Measurements from ENCODE around the gene MYH10. TPM values are rescaled to one million over a fixed set of nuclear protein-coding genes. Genes with fewer than 3 reads are reported as not detected.

Gene MYH10
- total RNA-seq, 1 experiment from 2014 or later, result 251 TPM

GRCh38 chr17:8585911-8586310, 44.6 kb downstream of the MYH10 start:
- no peak overlapping the region for H2AFZ ChIP-seq (ENCODE audit: low read length)
- no peak overlapping the region for H3K23ac ChIP-seq (ENCODE audit: insufficient read length, low read depth, low read length)
- Mint-ChIP-seq H3K4me3 (no peak overlapping the region), H3K27me3 (ENCODE audit: low read depth) (no peaks in the 10 kb centered on the region), H3K4me1 (peaks cover 10 to 14% of the 10 kb centered on the region in 2 experiments), H3K27ac (no peak overlapping the region), H3K9me3 (no peaks in the 10 kb centered on the region; a peak in 1 of 5 replicates), H3K36me3 (ENCODE audit: insufficient read depth in 1 of 3, low read depth in 3 of 3) (peaks cover 20 to 47% (median 37%) of the 10 kb centered on the region in 3 experiments; a peak in 6 of 7 replicates)
- H3K9me3 ChIP-seq (ENCODE audit: control insufficient read depth, low read depth, low read length), result no peaks in the 10 kb centered on the region
- no peak overlapping the region for H4K91ac ChIP-seq (ENCODE audit: insufficient read length, low read depth, low read length)
- no CpG with 5 or more reads among the region's 1 CpG for WGBS (ENCODE audit: extremely low coverage, insufficient read length, low lambda C conversion rate)
- H3K4me2 ChIP-seq (ENCODE audit: insufficient read depth, insufficient read length, low read length), result no peak overlapping the region
- no peak overlapping the region for H3K56ac ChIP-seq (ENCODE audit: insufficient read length, low read depth, low read length)
- no peak overlapping the region for H3K14ac ChIP-seq (ENCODE audit: insufficient read depth, low read length)
- no peaks in the 10 kb centered on the region for H3K4me1 ChIP-seq (ENCODE audit: insufficient read depth, low read length)
- H3K79me1 ChIP-seq (ENCODE audit: insufficient read depth, low read depth, low read length, poor library complexity, severe bottlenecking), result no peaks in the 10 kb centered on the region
- no peak overlapping the region for H3K4ac ChIP-seq (ENCODE audit: low read depth, low read length)
- H3K18ac ChIP-seq (ENCODE audit: insufficient read length, low read depth, low read length), result no peak overlapping the region
- H2BK12ac ChIP-seq (ENCODE audit: insufficient read length, low read depth, low read length), result no peak overlapping the region
- H3K79me2 ChIP-seq (ENCODE audit: insufficient read depth, low read length), result peaks cover 1% of the 10 kb centered on the region; the same call in 1 of the 2 replicates
- no peak overlapping the region for H4K5ac ChIP-seq (ENCODE audit: insufficient read length, low read depth, low read length)
- no peak overlapping the region for H2AK5ac ChIP-seq (ENCODE audit: insufficient read length, low read length)
- H2BK120ac ChIP-seq (ENCODE audit: low read depth, low read length, poor library complexity, severe bottlenecking), result no peak overlapping the region
- no peak overlapping the region for H3T11ph ChIP-seq (ENCODE audit: low read length)
- no peak overlapping the region for H3K27ac ChIP-seq (ENCODE audit: insufficient read length, low read depth, low read length)
- no peaks in the 10 kb centered on the region for H4K20me1 ChIP-seq (ENCODE audit: control insufficient read depth, insufficient read depth, insufficient read length)
- TF ChIP-seq, protein P1, sequence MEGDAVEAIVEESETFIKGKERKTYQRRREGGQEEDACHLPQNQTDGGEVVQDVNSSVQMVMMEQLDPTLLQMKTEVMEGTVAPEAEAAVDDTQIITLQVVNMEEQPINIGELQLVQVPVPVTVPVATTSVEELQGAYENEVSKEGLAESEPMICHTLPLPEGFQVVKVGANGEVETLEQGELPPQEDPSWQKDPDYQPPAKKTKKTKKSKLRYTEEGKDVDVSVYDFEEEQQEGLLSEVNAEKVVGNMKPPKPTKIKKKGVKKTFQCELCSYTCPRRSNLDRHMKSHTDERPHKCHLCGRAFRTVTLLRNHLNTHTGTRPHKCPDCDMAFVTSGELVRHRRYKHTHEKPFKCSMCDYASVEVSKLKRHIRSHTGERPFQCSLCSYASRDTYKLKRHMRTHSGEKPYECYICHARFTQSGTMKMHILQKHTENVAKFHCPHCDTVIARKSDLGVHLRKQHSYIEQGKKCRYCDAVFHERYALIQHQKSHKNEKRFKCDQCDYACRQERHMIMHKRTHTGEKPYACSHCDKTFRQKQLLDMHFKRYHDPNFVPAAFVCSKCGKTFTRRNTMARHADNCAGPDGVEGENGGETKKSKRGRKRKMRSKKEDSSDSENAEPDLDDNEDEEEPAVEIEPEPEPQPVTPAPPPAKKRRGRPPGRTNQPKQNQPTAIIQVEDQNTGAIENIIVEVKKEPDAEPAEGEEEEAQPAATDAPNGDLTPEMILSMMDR (conservative IDR thresholded peaks at IDR 0.05), result no peak
- no peak overlapping the region for H4K8ac ChIP-seq (replicated peaks; ENCODE audit: insufficient read length, low read depth, low read length)
- H3K27me3 ChIP-seq (ENCODE audit: insufficient read depth, low read length), result no peaks in the 10 kb centered on the region
- DNase-seq, result no peak
- H3K9ac ChIP-seq (ENCODE audit: extremely low read depth, insufficient read length, low read length), result no peak overlapping the region
- H2BK5ac ChIP-seq (ENCODE audit: insufficient read length, low read length), result no peak overlapping the region
- H3K23me2 ChIP-seq (ENCODE audit: insufficient read length, low read depth, low read length, poor library complexity, severe bottlenecking), result no peaks in the 10 kb centered on the region
- no peak overlapping the region for H2BK20ac ChIP-seq (ENCODE audit: low read depth, low read length, poor library complexity, severe bottlenecking)
- H2BK15ac ChIP-seq (ENCODE audit: low read depth, low read length), result no peak overlapping the region
